K562 (cell line): Measurements from ENCODE around the gene TTK. TPM values are rescaled to one million over a fixed set of nuclear protein-coding genes. Genes with fewer than 3 reads are reported as not detected.

Experiments used
- ATAC-seq: fragments of 200-7000 bp; cut with Tn5 transposase; 3 replicates; pipeline ENCODE4 v1.9.1; 2020; ENCODE audit warnings: moderate library complexity
- BruUV-seq: library from RNA; stranded (reverse); fragments of 400-500 nt; replicated peaks from 2 replicates; lab custom pipeline; 2021; lab: Mats Ljungman, UMichigan
- CTCF ChIA-PET: fragments of 300-600 bp; formaldehyde crosslinking; extraction: SDS; loops from one replicate; lab custom pipeline; 2021; ENCODE audit warnings: low intra/inter-chr PET ratio; lab: Yijun Ruan, JAX
- POLR2A ChIA-PET: fragments of 300-600, 350-650 bp; sonication (Branson Sonifier 250); formaldehyde crosslinking; extraction: SDS; loops from one replicate; lab custom pipeline; 2021; ENCODE audit warnings: antibody characterized with exemption, inconsistent platforms; lab: Yijun Ruan, JAX
- DNase-seq, 4 experiments: peaks; one replicate each; pipeline versions ENCODE4 v3.0.0 to v3.0.0-alpha.2; 2011 to 2018; ENCODE audit warnings: low spot score in 3 of 4, mixed read lengths in 3 of 4; ENCODE audit errors: extremely low read depth in 1 of 4
- FAIRE-seq: peaks from 2 replicates; lab custom pipeline; 2011; peaks lifted over from hg19 to GRCh38; lab: Jason Lieb, UNC
- H2AFZ ChIP-seq: 2 replicates; pipeline ENCODE4 v1.6.0; 2011; ENCODE audit warnings: low read depth, low read length, control low read depth, inconsistent platforms
- H3K27ac ChIP-seq: fragments of 200-600 bp; 3 replicates; pipeline ENCODE4 v1.8.0; 2011; ENCODE audit warnings: low read depth, mild to moderate bottlenecking, control low read depth, inconsistent platforms, low read length, moderate library complexity, mixed read lengths; ENCODE audit errors: extremely low read depth
- H3K27me3 ChIP-seq, 2 experiments: fragments of 300-600 bp in 1 of 2; 2 replicates in 1 of 2; 3 replicates in 1 of 2; pipeline versions ENCODE4 v1.6.0 to v1.8.0; 2011; ENCODE audit warnings: inconsistent platforms in 2 of 2, low read length in 2 of 2, mild to moderate bottlenecking in 1 of 2, mixed read lengths in 1 of 2, moderate library complexity in 1 of 2; ENCODE audit not compliant: control insufficient read depth in 2 of 2, insufficient read depth in 2 of 2
- H3K36me3 ChIP-seq: fragments of 300-600 bp; 3 replicates; pipeline ENCODE4 v1.8.0; 2011; ENCODE audit warnings: mild to moderate bottlenecking, low read length, inconsistent platforms; ENCODE audit not compliant: control insufficient read depth, insufficient read depth
- H3K4me1 ChIP-seq, 2 experiments: fragments of 200-600 bp in 1 of 2; replicated peaks in 1 of 2; 2 replicates in 1 of 2; 3 replicates in 1 of 2; pipeline versions ENCODE4 v1.5.1 to v1.8.0; 2011; ENCODE audit warnings: inconsistent platforms in 2 of 2, low read length in 2 of 2, mild to moderate bottlenecking in 1 of 2, mixed read lengths in 1 of 2, moderate library complexity in 1 of 2; ENCODE audit not compliant: control insufficient read depth in 2 of 2, insufficient read depth in 2 of 2
- H3K4me2 ChIP-seq: 2 replicates; pipeline ENCODE4 v1.6.1; 2011; ENCODE audit warnings: low read length, control low read depth, inconsistent platforms, mixed read lengths; ENCODE audit not compliant: insufficient read depth
- H3K4me3 ChIP-seq: fragments of 200-600 bp; sonication (generic), shearing (Covaris generic); 2 replicates; pipeline ENCODE4 v1.5.1; 2016; ENCODE audit warnings: control low read depth, inconsistent platforms
- H3K79me2 ChIP-seq: fragments of 200-600 bp; 3 replicates; pipeline ENCODE4 v1.8.0; 2011; ENCODE audit warnings: low read length, inconsistent platforms; ENCODE audit not compliant: control insufficient read depth, insufficient read depth
- H3K9ac ChIP-seq, 2 experiments: 2 replicates each; pipeline versions ENCODE4 v1.6.0 to v1.6.1; 2011; ENCODE audit warnings: low read depth in 2 of 2, low read length in 2 of 2, control low read depth in 1 of 2, inconsistent platforms in 1 of 2, mild to moderate bottlenecking in 1 of 2, mixed read lengths in 1 of 2; ENCODE audit not compliant: insufficient read depth in 1 of 2
- H3K9me1 ChIP-seq: one replicate; pipeline ENCODE4 v1.6.0; 2011; ENCODE audit warnings: inconsistent platforms, mild to moderate bottlenecking, low read length, moderate library complexity; ENCODE audit not compliant: control insufficient read depth, insufficient read depth
- H3K9me3 ChIP-seq: replicated peaks from 2 replicates; pipeline ENCODE4 v1.5.1; 2011; ENCODE audit warnings: low read depth, low read length, inconsistent platforms; ENCODE audit not compliant: control insufficient read depth, insufficient read depth
- H4K20me1 ChIP-seq: replicated peaks from 2 replicates; pipeline ENCODE4 v1.6.1; 2011; ENCODE audit warnings: low read length, inconsistent platforms, mixed read lengths; ENCODE audit not compliant: control insufficient read depth, insufficient read depth
- GATAD2B ChIP-seq: fragments of 450-650 bp; IDR thresholded peaks from 2 replicates; pipeline ENCODE4 v1.6.1; 2017; ENCODE audit warnings: mild to moderate bottlenecking, borderline replicate concordance
- NFIC ChIP-seq: fragments of 450-650 bp; IDR thresholded peaks from 2 replicates; pipeline ENCODE4 v1.6.1; 2017; ENCODE audit warnings: mild to moderate bottlenecking, inconsistent platforms
- PRDM10 ChIP-seq: fragments of 450-650 bp; IDR thresholded peaks from 2 replicates; pipeline ENCODE4 v1.6.1; 2018; ENCODE audit not compliant: partially characterized antibody
- SMARCA5 ChIP-seq: fragments of 450-650 bp; IDR thresholded peaks from 2 replicates; pipeline ENCODE4 v1.6.1; 2016
- ZNF12 ChIP-seq: sonication (generic); formaldehyde crosslinking; IDR thresholded peaks from 2 replicates; pipeline ENCODE4 v1.4.0; 2020; ENCODE audit warnings: mild to moderate bottlenecking, missing genetic modification reagents
- ZZZ3 ChIP-seq: fragments of 450-650 bp; IDR thresholded peaks from 2 replicates; pipeline ENCODE4 v1.6.1; 2016; ENCODE audit warnings: antibody characterized with exemption, mild to moderate bottlenecking, moderate library complexity
- WGBS: fragments of 100-300 bp; shearing (Covaris generic); methylation state at CpG from one replicate; pipeline ENCODE4 v1.1.6; 2016; ENCODE audit warnings: low coverage, mixed read lengths; ENCODE audit not compliant: insufficient coverage; ENCODE audit errors: missing lambda C conversion rate; 5-methylcytosine and 5-hydroxymethylcytosine counted together
- in situ Hi-C: fragments of 300-500 bp; cut with MboI; formaldehyde crosslinking; loops from 4 replicates; pipeline ENCODE4 v1.15.0; 2018; ENCODE audit warnings: inconsistent platforms, mixed read lengths
- intact Hi-C: fragments of 100-400 bp; cut with micrococcal nuclease; formaldehyde crosslinking; loops from 2 replicates; pipeline ENCODE4 v1.14.2; 2022
- polyA plus RNA-seq, 8 experiments: library from polyadenylated mRNA; depleted of rRNA in 4 of 8; stranded (reverse) in 5 of 8; unstranded in 3 of 8; fragments of >200 nt; fragmentation: Nextera tagmentation in 2 of 8; fragmentation: Illumina TruSeq in 1 of 8; extraction: Ambion mirVana in 2 of 8; extraction: Trizol in 1 of 8; gene quantifications; 2 replicates each; pipeline versions ENCODE4 v1.2.1 to v1.2.3, GENCODE V29; 2011 to 2014; ENCODE audit warnings: inconsistent platforms in 1 of 8, missing spikeins in 1 of 8
- total RNA-seq, 7 experiments: library from RNA; depleted of rRNA in 6 of 7; stranded (reverse); fragments of >200 nt in 6 of 7; fragmentation: Illumina TruSeq in 2 of 7; extraction: Trizol in 2 of 7; gene quantifications; 2 replicates each; pipeline versions ENCODE4 v1.2.1 to v1.2.3, GENCODE V29; 2011 to 2021; ENCODE audit warnings: low replicate concordance in 1 of 7
- TF ChIP-seq, protein P1 (sequence below), 2 experiments: fragments of 450-650 bp; IDR thresholded peaks; 2 replicates each; pipeline ENCODE4 v1.6.1; 2016
- TF ChIP-seq, protein P2 (sequence below): sonication (generic); formaldehyde crosslinking; IDR thresholded peaks from 2 replicates; pipeline ENCODE4 v1.8.1; 2023; ENCODE audit warnings: mild to moderate bottlenecking, missing genetic modification reagents

TTK gene
- total and polyA plus RNA-seq, 9 of the 15 experiments (the other 6 are each of a cell fraction or from before 2014, with no cell fraction given), result 32.7 to 58.9 (median 52.8) TPM

- FAIRE-seq (no peak), DNase-seq (peak in 1 of 4 experiments; percentile 6), ATAC-seq (no peak)
- peak overlapping the region; percentile 97 for H2AFZ ChIP-seq
- ChIA-PET POLR2A (interaction anchor here (1.1 to 1.4 kb wide), 2 partner anchors 8 to 42 kb away, joined by 3 read pairs; no protein-coding TSS in a partner anchor), CTCF (no interaction called here)
- H4K20me1 ChIP-seq, result no peaks in the 10 kb centered on the region
- no peaks in the 10 kb centered on the region for H3K27me3 ChIP-seq
- peak overlapping the region; percentile 96 for H3K4me2 ChIP-seq
- WGBS, result 76% methylated on average over 10 of the region's 13 CpGs
- H3K79me2 ChIP-seq, result peaks cover 28% of the 10 kb centered on the region
- peaks cover 0 to 6% of the 10 kb centered on the region in 2 experiments; a peak in 3 of 5 replicates for H3K4me1 ChIP-seq
- intact Hi-C loops (no loop called here), in situ Hi-C loops (no loop called here)
- H3K27ac ChIP-seq, result peak overlapping the region; percentile 65
- no peaks in the 10 kb centered on the region for H3K9me1 ChIP-seq
- H3K36me3 ChIP-seq, result peaks cover 26% of the 10 kb centered on the region; the same call in 2 of the 3 replicates
- BruUV-seq, result no TSS peak
- H3K9ac ChIP-seq, result peak overlapping the region; percentile 84 to 85; a peak in 3 of 4 replicates
- H3K4me3 ChIP-seq, result peak overlapping the region; percentile 60
- H3K9me3 ChIP-seq, result no peaks in the 10 kb centered on the region; the same call in 1 of the 2 replicates
- TF ChIP-seq, protein P1, sequence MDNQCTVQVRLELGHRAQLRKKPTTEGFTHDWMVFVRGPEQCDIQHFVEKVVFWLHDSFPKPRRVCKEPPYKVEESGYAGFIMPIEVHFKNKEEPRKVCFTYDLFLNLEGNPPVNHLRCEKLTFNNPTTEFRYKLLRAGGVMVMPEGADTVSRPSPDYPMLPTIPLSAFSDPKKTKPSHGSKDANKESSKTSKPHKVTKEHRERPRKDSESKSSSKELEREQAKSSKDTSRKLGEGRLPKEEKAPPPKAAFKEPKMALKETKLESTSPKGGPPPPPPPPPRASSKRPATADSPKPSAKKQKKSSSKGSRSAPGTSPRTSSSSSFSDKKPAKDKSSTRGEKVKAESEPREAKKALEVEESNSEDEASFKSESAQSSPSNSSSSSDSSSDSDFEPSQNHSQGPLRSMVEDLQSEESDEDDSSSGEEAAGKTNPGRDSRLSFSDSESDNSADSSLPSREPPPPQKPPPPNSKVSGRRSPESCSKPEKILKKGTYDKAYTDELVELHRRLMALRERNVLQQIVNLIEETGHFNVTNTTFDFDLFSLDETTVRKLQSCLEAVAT (IDR thresholded peaks at IDR 0.05), result 0 out of 4 replicates have a peak, but pooled peaks of 1 of the 2 experiments have one; percentile 17
- TF ChIP-seq PRDM10, result no peak
- TF ChIP-seq, protein P2, sequence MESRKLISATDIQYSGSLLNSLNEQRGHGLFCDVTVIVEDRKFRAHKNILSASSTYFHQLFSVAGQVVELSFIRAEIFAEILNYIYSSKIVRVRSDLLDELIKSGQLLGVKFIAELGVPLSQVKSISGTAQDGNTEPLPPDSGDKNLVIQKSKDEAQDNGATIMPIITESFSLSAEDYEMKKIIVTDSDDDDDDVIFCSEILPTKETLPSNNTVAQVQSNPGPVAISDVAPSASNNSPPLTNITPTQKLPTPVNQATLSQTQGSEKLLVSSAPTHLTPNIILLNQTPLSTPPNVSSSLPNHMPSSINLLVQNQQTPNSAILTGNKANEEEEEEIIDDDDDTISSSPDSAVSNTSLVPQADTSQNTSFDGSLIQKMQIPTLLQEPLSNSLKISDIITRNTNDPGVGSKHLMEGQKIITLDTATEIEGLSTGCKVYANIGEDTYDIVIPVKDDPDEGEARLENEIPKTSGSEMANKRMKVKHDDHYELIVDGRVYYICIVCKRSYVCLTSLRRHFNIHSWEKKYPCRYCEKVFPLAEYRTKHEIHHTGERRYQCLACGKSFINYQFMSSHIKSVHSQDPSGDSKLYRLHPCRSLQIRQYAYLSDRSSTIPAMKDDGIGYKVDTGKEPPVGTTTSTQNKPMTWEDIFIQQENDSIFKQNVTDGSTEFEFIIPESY (CRISPR knock-in tag), result peak; percentile 96
- TF ChIP-seq GATAD2B, result no peak
- 0 out of 2 replicates have a peak, but pooled peaks have one; percentile 9 for TF ChIP-seq NFIC
- TF ChIP-seq SMARCA5, result no peak
- TF ChIP-seq ZNF12 (CRISPR knock-in tag), result no peak
- TF ChIP-seq ZZZ3, result no peak
Observed at GRCh38 chr6:80003826-80004172, 650 bp upstream of the TTK start.
